Transverse colon (tissue), 4 donors: ENCODE results near the gene MTA1. TPM values are rescaled to one million over a fixed set of nuclear protein-coding genes. Genes with fewer than 3 reads are reported as not detected.

Experiments used
- DNase-seq: peaks from one replicate; pipeline ENCODE4 v3.0.0-alpha.2; 2019
- H3K27ac ChIP-seq, 4 donors: fragments of 200-600 bp; sonication (generic); 2 replicates each; pipeline ENCODE4 v1.5.1; 2016 to 2018; ENCODE audit warnings: inconsistent platforms in 4 of 4
- H3K27me3 ChIP-seq: fragments of 200-600 bp; sonication (generic); 2 replicates; pipeline ENCODE4 v1.5.1; 2017; ENCODE audit warnings: inconsistent platforms
- H3K36me3 ChIP-seq, 4 donors: fragments of 200-600 bp; sonication (generic); 2 replicates each; pipeline ENCODE4 v1.5.1; 2017 to 2019; ENCODE audit warnings: inconsistent platforms in 4 of 4
- H3K4me1 ChIP-seq, 4 donors: fragments of 200-600 bp; sonication (generic); 2 replicates each; pipeline ENCODE4 v1.5.1; 2017 to 2020; ENCODE audit warnings: inconsistent platforms in 4 of 4
- H3K4me3 ChIP-seq, 4 donors: fragments of 200-600 bp; sonication (generic); 1 replicate in 1 of 4; 2 replicates in 3 of 4; pipeline versions ENCODE4 v1.5.1 to v1.6.1; 2017 to 2019; ENCODE audit warnings: inconsistent platforms in 4 of 4
- H3K9me3 ChIP-seq, 2 donors: fragments of 200-600 bp; sonication (generic); 2 replicates each; pipeline ENCODE4 v1.5.1; 2017 to 2019; ENCODE audit warnings: inconsistent platforms in 2 of 2
- EP300 ChIP-seq: sonication (generic); formaldehyde crosslinking; IDR thresholded peaks from one replicate; pipeline ENCODE4 v1.6.1; 2017; ENCODE audit warnings: antibody characterized with exemption, low read depth
- POLR2A ChIP-seq: fragments of 450-650 bp; IDR thresholded peaks from one replicate; pipeline ENCODE4 v1.6.1; 2016; ENCODE audit warnings: antibody characterized with exemption, mild to moderate bottlenecking, moderate library complexity
- POLR2AphosphoS5 ChIP-seq, 3 donors: sonication (generic); formaldehyde crosslinking; IDR thresholded peaks; one replicate each; pipeline ENCODE4 v1.6.1; 2016; ENCODE audit warnings: antibody characterized with exemption in 3 of 3
- WGBS, 2 donors: methylation state at CpG; one replicate each; pipeline ENCODE4 v1.1.5; 2018; ENCODE audit warnings: low coverage in 1 of 2; 5-methylcytosine and 5-hydroxymethylcytosine counted together
- in situ Hi-C, 4 donors: fragments of 200-750 bp; cut with MboI; loops; one replicate each; pipeline versions ENCODE4 v1.15.0 to v1.15.1; 2017; ENCODE audit warnings: low sequenced_read_pairs in 3 of 4, low pct_ligation_motif_present in 1 of 4, low pct_unique_long_range_greater_than_20kb in 1 of 4
- intact Hi-C: fragments of 100-400 bp; cut with DNase I; formaldehyde crosslinking; loops from one replicate; pipeline ENCODE4 v1.15.1; 2023; ENCODE audit warnings: low total_unique reads
- total RNA-seq, 4 donors: library from RNA; depleted of rRNA; stranded (reverse); fragments of >200 nt; gene quantifications; one replicate each; pipeline ENCODE4 v1.1.0, GENCODE V29; 2016
- TF ChIP-seq, protein P1 (sequence below), 5 experiments: fragments of 200-600 bp in 3 of 5; fragments of 450-650 bp in 2 of 5; sonication (generic) in 3 of 5; IDR thresholded peaks; 1 replicate in 2 of 5; 2 replicates in 3 of 5; pipeline ENCODE4 v1.5.1; 2016 to 2017; ENCODE audit warnings: antibody characterized with exemption in 5 of 5, inconsistent platforms in 3 of 5, mild to moderate bottlenecking in 2 of 5, moderate library complexity in 1 of 5

Gene MTA1
- total RNA-seq, 4 donors from 2014 or later: 79.4 to 293 (median 106) TPM

DNA sequence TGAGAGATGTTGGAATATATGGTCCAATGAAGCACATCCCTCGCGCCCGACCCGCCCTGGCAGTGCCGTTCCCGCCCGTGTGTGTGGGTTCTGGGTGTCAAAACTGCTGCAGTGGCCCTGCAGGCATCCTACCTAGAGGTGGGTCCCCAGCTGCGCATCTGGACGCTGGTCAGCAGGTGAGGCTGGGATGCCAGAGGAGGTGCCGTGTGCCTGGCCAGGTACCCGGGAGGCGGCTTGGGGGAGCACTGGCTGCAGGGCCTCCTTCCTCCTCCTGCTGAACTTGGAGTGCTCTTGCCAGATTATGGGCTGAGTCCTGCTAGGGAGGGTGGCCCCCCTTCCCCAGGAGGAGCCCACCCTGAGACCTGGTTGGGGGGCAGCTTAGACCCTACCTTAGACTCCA, 5.2 kb downstream of the MTA1 start:
- in situ Hi-C loops (no loop called here), intact Hi-C loops (no loop called here)
- Histone ChIP-seq H3K27me3 (no peaks in the 10 kb centered on the region), H3K9me3 (no peaks in the 10 kb centered on the region), H3K4me3 (no peak overlapping the region), H3K4me1 (peaks cover 16 to 23% (median 19%) of the 10 kb centered on the region in 4 donors), H3K36me3 (no peaks in the 10 kb centered on the region), H3K27ac (no peak overlapping the region)
- 94% methylated on average over 12 of the region's 12 CpGs; no CpG with 5 or more reads in 1 of the 2 donors for WGBS, 2 donors
- TF ChIP-seq POLR2A: no peak
- TF ChIP-seq, protein P1, sequence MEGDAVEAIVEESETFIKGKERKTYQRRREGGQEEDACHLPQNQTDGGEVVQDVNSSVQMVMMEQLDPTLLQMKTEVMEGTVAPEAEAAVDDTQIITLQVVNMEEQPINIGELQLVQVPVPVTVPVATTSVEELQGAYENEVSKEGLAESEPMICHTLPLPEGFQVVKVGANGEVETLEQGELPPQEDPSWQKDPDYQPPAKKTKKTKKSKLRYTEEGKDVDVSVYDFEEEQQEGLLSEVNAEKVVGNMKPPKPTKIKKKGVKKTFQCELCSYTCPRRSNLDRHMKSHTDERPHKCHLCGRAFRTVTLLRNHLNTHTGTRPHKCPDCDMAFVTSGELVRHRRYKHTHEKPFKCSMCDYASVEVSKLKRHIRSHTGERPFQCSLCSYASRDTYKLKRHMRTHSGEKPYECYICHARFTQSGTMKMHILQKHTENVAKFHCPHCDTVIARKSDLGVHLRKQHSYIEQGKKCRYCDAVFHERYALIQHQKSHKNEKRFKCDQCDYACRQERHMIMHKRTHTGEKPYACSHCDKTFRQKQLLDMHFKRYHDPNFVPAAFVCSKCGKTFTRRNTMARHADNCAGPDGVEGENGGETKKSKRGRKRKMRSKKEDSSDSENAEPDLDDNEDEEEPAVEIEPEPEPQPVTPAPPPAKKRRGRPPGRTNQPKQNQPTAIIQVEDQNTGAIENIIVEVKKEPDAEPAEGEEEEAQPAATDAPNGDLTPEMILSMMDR (IDR thresholded peaks at IDR 0.05): no peak
- no peak for TF ChIP-seq POLR2AphosphoS5 (IDR thresholded peaks at IDR 0.05)
- no peak for TF ChIP-seq EP300
- DNase-seq: no peak

DNA sequence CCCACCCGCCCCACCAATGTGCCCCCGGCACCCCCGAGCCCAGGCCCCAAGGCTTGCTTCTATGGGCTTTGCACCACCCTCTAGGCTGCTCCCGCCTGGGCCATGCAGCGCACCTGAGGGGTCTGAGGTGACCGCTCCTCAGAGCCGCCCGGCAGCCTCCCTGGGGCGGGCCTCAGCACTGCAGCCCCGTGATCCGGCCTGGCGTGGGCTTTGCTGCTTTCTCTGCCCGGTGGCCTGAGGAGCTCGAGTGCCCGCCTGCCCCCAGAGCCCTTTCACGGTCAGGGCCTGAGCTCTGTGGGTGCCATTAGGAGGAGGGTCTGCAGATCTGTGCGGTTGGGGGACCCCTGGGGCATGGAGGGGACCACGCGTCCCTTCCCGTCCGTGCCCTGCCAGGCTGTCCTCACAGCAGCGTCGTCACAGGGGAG, 6.2 kb downstream of the MTA1 start:
- intact Hi-C loops: no loop called here
- Histone ChIP-seq H3K4me3 (no peak overlapping the region), H3K27ac (no peak overlapping the region), H3K4me1 (peaks cover 12 to 19% (median 14%) of the 10 kb centered on the region in 4 donors), H3K36me3 (no peaks in the 10 kb centered on the region), H3K27me3 (no peaks in the 10 kb centered on the region), H3K9me3 (no peaks in the 10 kb centered on the region)
- 99% methylated on average over 17 of the region's 23 CpGs; no CpG with 5 or more reads in 1 of the 2 donors for WGBS, 2 donors
- in situ Hi-C loops: no loop called here
- TF ChIP-seq POLR2AphosphoS5 (IDR thresholded peaks at IDR 0.05) (no peak), EP300 (no peak), POLR2A (no peak)
- TF ChIP-seq, protein P1 (IDR thresholded peaks at IDR 0.05): no peak
- DNase-seq: no peak

DNA sequence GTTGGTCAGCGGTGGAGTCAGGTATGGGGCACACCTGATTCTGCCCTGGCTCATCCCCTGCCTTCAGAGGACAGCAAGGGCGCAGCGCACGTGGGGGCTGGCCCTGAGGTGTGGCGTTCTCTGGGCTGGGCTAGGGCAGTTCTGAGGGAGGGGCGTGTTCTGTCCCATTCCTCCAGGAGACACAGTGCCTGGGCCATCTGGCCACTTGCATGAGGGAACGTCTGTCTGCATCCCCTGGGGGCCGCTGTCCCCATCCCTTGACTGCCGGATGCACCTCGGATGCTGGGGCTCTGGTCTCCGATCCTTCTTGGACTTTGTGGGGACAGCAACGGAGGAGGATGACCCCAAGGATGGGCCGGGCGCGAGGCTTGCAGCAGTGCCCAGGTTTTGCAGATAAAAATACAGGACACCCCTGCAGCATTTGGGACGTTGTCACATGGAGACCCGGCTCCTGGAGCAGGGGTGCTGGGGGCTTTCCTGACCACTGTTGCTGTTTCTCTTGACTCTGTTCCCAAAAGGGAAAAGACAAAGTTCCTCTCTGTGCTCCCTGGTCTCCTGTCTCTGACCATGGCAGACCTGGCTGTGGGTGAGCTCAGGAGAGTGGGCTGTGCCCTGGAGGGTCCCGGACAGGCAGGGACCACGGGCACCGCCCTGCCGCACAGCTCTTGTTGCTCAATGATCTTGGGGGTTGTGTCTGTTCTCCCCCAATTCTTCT, 6.9 kb downstream of the MTA1 start:
- in situ Hi-C loops: no loop called here
- TF ChIP-seq, protein P1 (IDR thresholded peaks at IDR 0.05): no peak
- TF ChIP-seq POLR2AphosphoS5 (IDR thresholded peaks at IDR 0.05): no peak
- TF ChIP-seq POLR2A: no peak
- TF ChIP-seq EP300: no peak
- no peak for DNase-seq
- no peaks in the 10 kb centered on the region for H3K27me3 ChIP-seq
- intact Hi-C loops: no loop called here
- peaks cover 6 to 11% (median 6%) of the 10 kb centered on the region in 4 donors for H3K4me1 ChIP-seq
- no peaks in the 10 kb centered on the region for H3K9me3 ChIP-seq
- no peaks in the 10 kb centered on the region for H3K36me3 ChIP-seq
- no peak overlapping the region for H3K4me3 ChIP-seq
- no peak overlapping the region for H3K27ac ChIP-seq
- 97% methylated on average over 19 of the region's 21 CpGs; no CpG with 5 or more reads in 1 of the 2 donors for WGBS, 2 donors

DNA sequence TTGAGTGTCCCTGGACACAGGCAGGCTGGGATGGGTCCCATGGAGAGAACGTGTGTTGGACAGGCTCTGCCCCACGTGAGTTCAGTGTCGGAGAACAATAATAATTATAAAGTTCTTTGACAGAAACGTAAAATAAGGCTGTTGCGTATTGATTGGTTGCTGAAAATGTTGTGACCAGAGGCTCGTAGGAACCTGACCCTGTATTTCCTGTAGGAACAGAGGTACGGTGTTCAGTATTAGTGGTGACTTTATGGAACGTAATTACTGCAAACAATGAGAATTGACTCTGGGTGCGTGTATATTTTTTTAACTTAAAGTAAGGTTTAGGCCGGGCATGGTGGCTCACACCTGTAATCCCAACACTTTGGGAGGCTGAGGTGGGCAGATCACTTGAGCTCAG, 7.8 kb downstream of the MTA1 start:
- WGBS, 2 donors: 92 to 99% methylated on average over 8 to 10 of the region's 10 CpGs
- in situ Hi-C loops: no loop called here
- Histone ChIP-seq H3K4me1 (peaks cover 0 to 3% (median 0%) of the 10 kb centered on the region in 4 donors), H3K27ac (no peak overlapping the region), H3K4me3 (no peak overlapping the region), H3K36me3 (no peaks in the 10 kb centered on the region), H3K27me3 (no peaks in the 10 kb centered on the region), H3K9me3 (no peaks in the 10 kb centered on the region)
- intact Hi-C loops: no loop called here
- no peak for DNase-seq
- no peak for TF ChIP-seq POLR2A
- no peak for TF ChIP-seq EP300
- TF ChIP-seq POLR2AphosphoS5 (IDR thresholded peaks at IDR 0.05): no peak
